SJCRH30 (cell line): ENCODE results near the gene GDAP1L1. TPM values are rescaled to one million over a fixed set of nuclear protein-coding genes. Genes with fewer than 3 reads are reported as not detected.
"Not testable (repeated sequence)": the region's sequence is repeated elsewhere in the genome, so short reads cannot be mapped to it uniquely, and the experiment has no call there.

Experiments
- DNase-seq, 2 experiments: peaks; one replicate each; pipeline ENCODE4 v3.0.0-alpha.2; 2015 to 2020
- H3K27ac ChIP-seq: fragments of 250-450 bp; sonication (Bioruptor Pico); 2 replicates; pipeline ENCODE4 v1.5.1; 2020; ENCODE audit warnings: mild to moderate bottlenecking, moderate library complexity
- H3K27me3 ChIP-seq: fragments of 250-450 bp; sonication (Bioruptor Pico); 2 replicates; pipeline ENCODE4 v1.5.1; 2020; ENCODE audit warnings: mild to moderate bottlenecking, moderate library complexity
- H3K36me3 ChIP-seq: fragments of 250-450 bp; sonication (Bioruptor Pico); 2 replicates; pipeline ENCODE4 v1.5.1; 2020; ENCODE audit warnings: mild to moderate bottlenecking, moderate library complexity
- H3K4me1 ChIP-seq: fragments of 250-450 bp; sonication (Bioruptor Pico); 2 replicates; pipeline ENCODE4 v1.5.1; 2020; ENCODE audit warnings: mild to moderate bottlenecking, moderate library complexity
- H3K4me3 ChIP-seq: fragments of 250-450 bp; sonication (Bioruptor Pico); 2 replicates; pipeline ENCODE4 v1.5.1; 2020; ENCODE audit warnings: mild to moderate bottlenecking, moderate library complexity
- H3K9me3 ChIP-seq: fragments of 250-450 bp; sonication (Bioruptor Pico); replicated peaks from 2 replicates; pipeline ENCODE4 v1.5.1; 2020; ENCODE audit warnings: mild to moderate bottlenecking, moderate library complexity
- total RNA-seq: library from RNA; depleted of rRNA; stranded (reverse); fragments of >200 nt; shearing (Covaris generic); gene quantifications from 2 replicates; pipeline ENCODE4 v1.2.3, GENCODE V29; 2014

Gene GDAP1L1
- total RNA-seq, 1 experiment from 2014 or later: not detected

GRCh38 chr20:44231193-44231592, 15.9 kb upstream of the GDAP1L1 start:
- no peak for DNase-seq
- Histone ChIP-seq H3K4me3 (no peak overlapping the region), H3K36me3 (no peaks in the 10 kb centered on the region), H3K4me1 (peaks cover 4% of the 10 kb centered on the region; the same call in 1 of the 2 replicates), H3K27ac (no peak overlapping the region), H3K27me3 (peaks cover 5% of the 10 kb centered on the region; the same call in 1 of the 2 replicates), H3K9me3 (no peaks in the 10 kb centered on the region)

DNA sequence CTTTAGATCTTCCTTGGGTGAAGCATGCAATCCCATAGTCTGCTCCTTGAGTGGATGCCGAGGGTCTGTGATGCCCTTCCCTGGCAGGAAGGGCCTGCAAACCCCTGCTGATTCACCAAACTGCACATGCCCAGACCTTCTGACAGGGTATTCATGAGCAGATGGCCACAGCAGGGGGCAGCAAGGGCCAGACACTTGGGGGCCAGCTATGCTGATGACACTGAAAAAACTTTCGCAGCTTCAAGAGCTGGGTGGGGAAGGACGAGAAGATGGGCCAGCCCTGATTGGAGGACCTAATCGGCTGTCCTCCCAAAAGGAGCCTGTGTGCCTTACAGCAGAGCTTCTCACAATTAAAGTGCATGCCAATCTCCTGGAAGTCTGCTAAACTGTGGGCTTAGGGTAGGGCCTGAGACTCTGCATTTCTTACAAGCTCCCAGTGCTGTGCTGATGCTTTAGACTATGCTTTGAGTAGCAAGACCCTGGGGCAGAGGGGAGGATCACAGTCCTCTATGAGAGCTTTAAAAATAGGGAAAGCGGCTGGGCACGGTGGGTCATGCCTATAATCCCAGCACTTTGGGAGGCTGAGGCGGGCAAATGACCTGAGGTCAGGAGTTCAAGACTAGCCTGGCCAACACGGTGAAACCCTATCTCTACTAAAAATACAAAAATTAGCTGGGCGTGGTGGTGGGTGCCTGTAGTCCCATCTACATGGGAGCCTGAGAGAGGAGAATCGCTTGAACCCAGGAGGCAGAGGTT, 15.2 kb upstream of the GDAP1L1 start:
- no peak overlapping the region for H3K4me3 ChIP-seq
- DNase-seq: peak; percentile 36 to 47
- H3K4me1 ChIP-seq: peaks cover 4% of the 10 kb centered on the region; the same call in 1 of the 2 replicates
- no peaks in the 10 kb centered on the region for H3K9me3 ChIP-seq
- no peaks in the 10 kb centered on the region for H3K36me3 ChIP-seq
- H3K27ac ChIP-seq: no peak overlapping the region
- H3K27me3 ChIP-seq: peaks cover 5% of the 10 kb centered on the region; the same call in 1 of the 2 replicates

DNA sequence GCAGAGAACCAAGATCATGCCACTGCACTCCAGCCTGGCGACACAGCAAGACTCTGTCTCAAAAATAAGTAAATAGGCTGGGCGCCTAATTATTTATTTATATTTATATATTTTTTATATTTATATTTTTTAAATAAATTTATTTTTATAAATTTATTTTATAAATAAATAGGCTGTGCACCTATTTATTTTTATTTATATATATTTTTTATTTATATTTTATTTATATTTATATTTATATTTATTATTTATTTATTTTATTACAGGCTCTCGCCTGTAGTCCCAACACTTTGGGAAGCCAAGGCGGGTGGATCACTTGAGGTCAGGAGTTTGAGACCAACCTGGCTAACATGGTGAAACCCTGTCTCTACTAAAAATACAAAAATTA, 14.6 kb upstream of the GDAP1L1 start:
- H3K4me1 ChIP-seq, H3K27ac ChIP-seq, H3K27me3 ChIP-seq, H3K36me3 ChIP-seq, H3K4me3 ChIP-seq, DNase-seq, H3K9me3 ChIP-seq: not testable (repeated sequence)

GRCh38 chr20:44233436-44234016, 13.6 kb upstream of the GDAP1L1 start:
- peaks cover 5% of the 10 kb centered on the region; the same call in 1 of the 2 replicates for H3K27me3 ChIP-seq
- H3K27ac ChIP-seq: no peak overlapping the region
- no peaks in the 10 kb centered on the region for H3K9me3 ChIP-seq
- no peaks in the 10 kb centered on the region; the same call in 1 of the 2 replicates for H3K36me3 ChIP-seq
- H3K4me1 ChIP-seq: peaks cover 4% of the 10 kb centered on the region; the same call in 1 of the 2 replicates
- H3K4me3 ChIP-seq: no peak overlapping the region
- no peak for DNase-seq

DNA sequence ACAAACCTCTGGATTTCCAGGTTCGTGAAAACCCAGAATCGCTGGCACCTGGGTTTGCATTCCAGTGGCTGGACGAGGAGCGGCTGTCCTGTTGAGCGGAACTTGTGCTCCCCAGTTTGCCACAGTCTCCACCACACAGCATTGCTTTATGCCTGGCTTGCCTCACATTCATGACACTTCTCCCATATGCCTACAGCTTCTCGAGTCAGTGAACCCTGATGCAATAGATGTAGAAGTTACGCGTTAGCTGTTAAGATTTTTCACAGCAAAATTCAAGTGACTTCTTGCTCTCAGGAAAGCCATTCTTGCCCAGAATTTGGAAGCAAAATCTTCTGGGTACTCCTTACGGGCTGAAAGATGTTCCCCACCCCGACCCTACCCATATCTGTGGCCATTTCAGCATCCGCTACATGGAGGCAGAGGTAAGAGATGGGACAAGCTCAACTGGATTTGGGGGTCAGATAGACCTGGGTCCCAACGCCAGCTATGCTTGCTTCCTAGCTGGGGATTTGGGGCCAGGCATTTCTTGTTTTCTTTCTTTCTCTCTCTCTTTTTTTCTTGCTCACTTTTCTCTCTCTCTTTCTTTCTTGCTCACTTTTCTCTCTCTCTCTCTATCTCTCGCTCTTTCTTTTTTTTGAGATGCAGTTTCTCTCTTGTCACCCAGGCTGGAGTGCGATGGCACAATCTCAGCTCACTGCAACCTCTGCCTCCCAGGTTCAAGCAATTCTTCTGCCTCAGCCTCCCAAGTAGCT, 12.4 kb upstream of the GDAP1L1 start:
- peaks cover 4% of the 10 kb centered on the region; the same call in 1 of the 2 replicates for H3K4me1 ChIP-seq
- no peak overlapping the region for H3K27ac ChIP-seq
- 0 out of 2 replicates have a peak, but pooled peaks cover 2% of the 10 kb centered on the region for H3K9me3 ChIP-seq
- no peak for DNase-seq
- no peak overlapping the region for H3K4me3 ChIP-seq
- H3K36me3 ChIP-seq: no peaks in the 10 kb centered on the region; the same call in 1 of the 2 replicates
- H3K27me3 ChIP-seq: peaks cover 2% of the 10 kb centered on the region; the same call in 1 of the 2 replicates

DNA sequence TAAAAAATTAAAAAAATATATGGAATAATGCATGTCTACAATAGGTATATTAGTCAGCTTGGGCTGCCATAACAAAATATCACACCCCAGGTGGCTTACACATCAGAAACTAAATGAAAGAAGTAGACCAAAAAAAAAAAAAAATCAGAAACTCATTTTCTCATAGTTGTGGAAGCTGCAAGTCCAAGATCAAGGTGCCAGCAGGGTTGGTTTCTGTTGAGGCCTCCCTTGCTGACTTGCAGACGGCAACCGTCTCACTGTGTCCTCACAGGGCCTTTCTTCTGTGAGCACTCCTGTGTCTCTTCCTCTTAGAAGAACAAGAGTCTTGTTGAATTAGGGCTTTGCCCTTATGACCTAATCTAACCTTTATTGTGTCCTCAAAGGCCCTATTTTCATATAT, 11.4 kb upstream of the GDAP1L1 start:
- no peaks in the 10 kb centered on the region for H3K27me3 ChIP-seq
- no peaks in the 10 kb centered on the region; the same call in 1 of the 2 replicates for H3K36me3 ChIP-seq
- no peak overlapping the region for H3K27ac ChIP-seq
- H3K4me1 ChIP-seq: peaks cover 4% of the 10 kb centered on the region; the same call in 1 of the 2 replicates
- H3K4me3 ChIP-seq: no peak overlapping the region
- 0 out of 2 replicates have a peak, but pooled peaks cover 2% of the 10 kb centered on the region for H3K9me3 ChIP-seq
- DNase-seq: no peak

DNA sequence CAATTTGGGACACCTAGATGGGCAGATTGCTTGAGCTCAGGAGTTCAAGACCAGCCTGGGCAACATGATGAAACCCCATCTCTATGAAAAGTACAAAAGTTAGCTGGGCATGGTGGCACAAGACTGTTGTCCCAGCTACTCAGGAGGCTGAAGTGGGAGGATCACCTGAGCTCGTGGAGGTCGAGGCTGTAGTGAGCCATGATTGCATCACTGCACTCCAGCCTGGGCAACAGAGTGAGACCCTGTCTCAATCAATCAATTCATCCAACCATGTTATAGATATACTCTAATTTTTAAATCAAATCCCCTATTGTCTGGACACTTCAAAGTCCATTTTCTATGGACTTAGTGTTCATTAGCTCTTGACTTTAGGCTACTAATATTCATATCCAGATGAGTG, 10.3 kb upstream of the GDAP1L1 start:
- not testable (repeated sequence) for H3K27ac ChIP-seq, H3K4me3 ChIP-seq, DNase-seq, H3K36me3 ChIP-seq, H3K4me1 ChIP-seq, H3K9me3 ChIP-seq, H3K27me3 ChIP-seq

DNA sequence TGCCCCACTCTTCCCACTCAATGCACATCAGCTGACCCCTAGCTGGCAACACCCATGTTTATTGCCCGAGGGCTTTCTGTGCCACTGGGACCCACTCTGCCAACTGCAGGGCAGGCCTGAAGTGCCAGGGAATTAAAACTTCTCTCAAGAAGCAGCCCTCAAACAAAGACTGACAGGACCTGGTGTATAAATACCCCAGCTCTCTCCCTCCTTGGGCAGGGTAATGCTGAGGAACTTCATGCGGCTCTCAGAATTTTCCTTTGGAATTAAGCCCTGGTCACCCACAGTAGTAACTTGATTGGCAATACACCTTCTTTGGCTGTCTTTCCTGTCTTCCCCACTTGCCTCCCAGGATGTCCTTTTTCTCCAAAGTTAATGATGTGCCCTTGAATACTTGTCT, 5.3 kb upstream of the GDAP1L1 start:
- H3K27me3 ChIP-seq: 0 out of 2 replicates have a peak, but pooled peaks cover 10% of the 10 kb centered on the region
- no peaks in the 10 kb centered on the region; the same call in 1 of the 2 replicates for H3K36me3 ChIP-seq
- 0 out of 2 replicates have a peak, but pooled peaks cover 2% of the 10 kb centered on the region for H3K9me3 ChIP-seq
- no peak overlapping the region for H3K27ac ChIP-seq
- H3K4me3 ChIP-seq: no peak overlapping the region
- H3K4me1 ChIP-seq: no peaks in the 10 kb centered on the region
- DNase-seq: no peak

GRCh38 chr20:44245977-44246376, 1.1 kb upstream of the GDAP1L1 start:
- Histone ChIP-seq H3K4me1 (no peaks in the 10 kb centered on the region), H3K36me3 (no peaks in the 10 kb centered on the region), H3K4me3 (no peak overlapping the region), H3K9me3 (no peaks in the 10 kb centered on the region), H3K27me3 (0 out of 2 replicates have a peak, but pooled peaks cover 12% of the 10 kb centered on the region), H3K27ac (no peak overlapping the region)
- DNase-seq: no peak

- H3K4me1 ChIP-seq: no peaks in the 10 kb centered on the region
- H3K27me3 ChIP-seq: 0 out of 2 replicates have a peak, but pooled peaks cover 6% of the 10 kb centered on the region
- no peaks in the 10 kb centered on the region for H3K36me3 ChIP-seq
- no peak overlapping the region for H3K27ac ChIP-seq
- no peaks in the 10 kb centered on the region for H3K9me3 ChIP-seq
- peak; percentile 62 to 73 for DNase-seq
- H3K4me3 ChIP-seq: no peak overlapping the region
These were observed 690 bp downstream of the GDAP1L1 start for GRCh38 chr20:44247586-44248409.

- Histone ChIP-seq H3K27me3 (0 out of 2 replicates have a peak, but pooled peaks cover 6% of the 10 kb centered on the region), H3K36me3 (no peaks in the 10 kb centered on the region), H3K4me3 (no peak overlapping the region), H3K27ac (no peak overlapping the region), H3K9me3 (no peaks in the 10 kb centered on the region), H3K4me1 (no peaks in the 10 kb centered on the region)
- no peak for DNase-seq
These were observed 1.3 kb downstream of the GDAP1L1 start for GRCh38 chr20:44248410-44248759.

- DNase-seq: no peak
- Histone ChIP-seq H3K4me1 (no peaks in the 10 kb centered on the region), H3K27me3 (0 out of 2 replicates have a peak, but pooled peaks cover 9% of the 10 kb centered on the region), H3K36me3 (no peaks in the 10 kb centered on the region), H3K27ac (no peak overlapping the region), H3K9me3 (no peaks in the 10 kb centered on the region), H3K4me3 (no peak overlapping the region)
These were observed 4.2 kb downstream of the GDAP1L1 start for GRCh38 chr20:44251284-44251683.

DNA sequence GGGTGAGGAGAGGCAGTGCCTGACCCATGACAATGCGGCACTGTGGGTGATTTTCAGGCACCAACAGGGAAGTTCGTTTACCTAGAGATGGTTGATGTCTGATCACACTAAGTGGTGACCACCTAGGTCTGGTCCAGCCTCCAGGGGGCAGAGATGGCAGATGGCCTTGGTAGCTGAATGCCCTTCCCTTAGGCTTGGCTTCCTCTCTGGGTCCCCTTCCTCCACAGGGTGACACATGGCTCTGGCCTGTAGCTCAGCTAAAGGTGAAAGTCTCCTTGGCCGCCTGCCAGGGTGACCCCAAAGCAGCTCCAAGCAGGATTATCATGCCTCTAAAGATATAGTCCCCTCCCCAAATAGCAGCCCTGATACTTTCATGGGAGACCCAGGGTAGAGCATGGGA, 6.4 kb downstream of the GDAP1L1 start:
- H3K36me3 ChIP-seq: no peaks in the 10 kb centered on the region
- peak in 1 of 2 experiments; percentile 26 for DNase-seq
- no peak overlapping the region for H3K4me3 ChIP-seq
- H3K27ac ChIP-seq: no peak overlapping the region
- H3K27me3 ChIP-seq: peaks cover 16% of the 10 kb centered on the region
- H3K4me1 ChIP-seq: no peaks in the 10 kb centered on the region
- H3K9me3 ChIP-seq: no peaks in the 10 kb centered on the region

GRCh38 chr20:44254073-44254472, 7.0 kb downstream of the GDAP1L1 start:
- Histone ChIP-seq H3K27me3 (peaks cover 18% of the 10 kb centered on the region), H3K4me3 (no peak overlapping the region), H3K9me3 (no peaks in the 10 kb centered on the region), H3K4me1 (no peaks in the 10 kb centered on the region), H3K27ac (no peak overlapping the region), H3K36me3 (no peaks in the 10 kb centered on the region)
- DNase-seq: no peak
